Measurements from ENCODE around the gene TADA2A. TPM values are rescaled to one million over a fixed set of nuclear protein-coding genes. Genes with fewer than 3 reads are reported as not detected.

The TADA2A gene
- total and polyA plus RNA-seq, 2 experiments from 2014 or later: 16.1 to 20.6 TPM

DNA sequence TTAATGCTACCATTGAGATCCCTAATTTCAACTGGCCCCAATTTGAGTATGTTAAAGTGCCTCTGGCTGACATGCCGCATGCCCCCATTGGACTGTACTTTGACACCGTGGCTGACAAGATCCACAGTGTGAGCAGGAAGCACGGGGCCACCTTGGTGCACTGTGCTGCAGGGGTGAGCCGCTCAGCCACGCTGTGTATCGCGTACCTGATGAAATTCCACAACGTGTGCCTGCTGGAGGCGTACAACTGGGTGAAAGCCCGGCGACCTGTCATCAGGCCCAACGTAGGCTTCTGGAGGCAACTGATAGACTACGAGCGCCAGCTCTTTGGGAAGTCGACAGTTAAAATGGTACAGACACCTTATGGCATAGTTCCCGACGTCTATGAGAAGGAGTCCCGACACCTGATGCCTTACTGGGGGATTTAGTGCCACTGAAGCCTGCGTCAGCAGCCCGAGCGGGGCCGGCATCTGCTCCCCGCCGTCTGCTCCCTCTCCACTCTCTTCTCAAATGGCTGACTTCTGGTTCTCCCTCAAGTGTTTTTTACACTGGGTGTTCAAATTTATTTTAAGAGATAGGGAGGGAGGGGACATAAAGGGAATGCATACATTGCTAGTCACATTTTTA, 105.9 kb downstream of the TADA2A start:
- no peaks in the 10 kb centered on the region for H3K9me3 ChIP-seq (ENCODE audit: low read depth)
- peak overlapping the region; percentile 80 for H3K27ac ChIP-seq
- H3K4me1 ChIP-seq (ENCODE audit: low read depth): peaks cover 32% of the 10 kb centered on the region
- TF ChIP-seq, protein P1, sequence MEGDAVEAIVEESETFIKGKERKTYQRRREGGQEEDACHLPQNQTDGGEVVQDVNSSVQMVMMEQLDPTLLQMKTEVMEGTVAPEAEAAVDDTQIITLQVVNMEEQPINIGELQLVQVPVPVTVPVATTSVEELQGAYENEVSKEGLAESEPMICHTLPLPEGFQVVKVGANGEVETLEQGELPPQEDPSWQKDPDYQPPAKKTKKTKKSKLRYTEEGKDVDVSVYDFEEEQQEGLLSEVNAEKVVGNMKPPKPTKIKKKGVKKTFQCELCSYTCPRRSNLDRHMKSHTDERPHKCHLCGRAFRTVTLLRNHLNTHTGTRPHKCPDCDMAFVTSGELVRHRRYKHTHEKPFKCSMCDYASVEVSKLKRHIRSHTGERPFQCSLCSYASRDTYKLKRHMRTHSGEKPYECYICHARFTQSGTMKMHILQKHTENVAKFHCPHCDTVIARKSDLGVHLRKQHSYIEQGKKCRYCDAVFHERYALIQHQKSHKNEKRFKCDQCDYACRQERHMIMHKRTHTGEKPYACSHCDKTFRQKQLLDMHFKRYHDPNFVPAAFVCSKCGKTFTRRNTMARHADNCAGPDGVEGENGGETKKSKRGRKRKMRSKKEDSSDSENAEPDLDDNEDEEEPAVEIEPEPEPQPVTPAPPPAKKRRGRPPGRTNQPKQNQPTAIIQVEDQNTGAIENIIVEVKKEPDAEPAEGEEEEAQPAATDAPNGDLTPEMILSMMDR (IDR thresholded peaks at IDR 0.05; ENCODE audit: low read depth, low read length): no peak
- H3K27me3 ChIP-seq: no peaks in the 10 kb centered on the region
- peak in 1 of 2 donors; percentile 67 for DNase-seq (ENCODE audit: low read depth in 1 of 2, low spot score in 1 of 2)
- H3K36me3 ChIP-seq: peaks cover 4% of the 10 kb centered on the region
- H3K4me3 ChIP-seq: no peak overlapping the region

DNA sequence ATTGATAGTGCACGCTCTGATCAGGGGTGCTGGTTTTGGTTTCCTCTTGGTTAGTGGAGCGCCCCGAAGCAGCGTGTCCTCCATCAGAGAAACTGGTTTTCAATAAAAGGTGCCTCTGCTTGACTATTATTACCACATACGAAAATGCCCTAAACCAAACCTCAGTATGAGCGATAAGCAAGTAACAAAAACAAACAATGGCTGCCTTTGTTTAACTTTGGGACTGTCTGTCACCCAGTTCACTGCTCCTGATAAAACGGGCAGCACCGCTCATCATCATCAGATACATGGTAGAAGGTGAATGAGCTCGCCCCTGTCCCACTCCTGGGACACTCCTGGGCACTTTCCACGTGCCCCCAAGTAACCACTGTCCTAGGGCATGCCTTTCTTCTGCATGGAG, 107.0 kb downstream of the TADA2A start:
- peaks cover 32% of the 10 kb centered on the region for H3K4me1 ChIP-seq (ENCODE audit: low read depth)
- peak overlapping the region; percentile 80 for H3K27ac ChIP-seq
- no peak for DNase-seq (ENCODE audit: low read depth in 1 of 2, low spot score in 1 of 2)
- no peaks in the 10 kb centered on the region for H3K27me3 ChIP-seq
- TF ChIP-seq, protein P1 (IDR thresholded peaks at IDR 0.05; ENCODE audit: low read depth, low read length): no peak
- H3K4me3 ChIP-seq: no peak overlapping the region
- no peaks in the 10 kb centered on the region for H3K9me3 ChIP-seq (ENCODE audit: low read depth)
- peaks cover 15% of the 10 kb centered on the region for H3K36me3 ChIP-seq

DNA sequence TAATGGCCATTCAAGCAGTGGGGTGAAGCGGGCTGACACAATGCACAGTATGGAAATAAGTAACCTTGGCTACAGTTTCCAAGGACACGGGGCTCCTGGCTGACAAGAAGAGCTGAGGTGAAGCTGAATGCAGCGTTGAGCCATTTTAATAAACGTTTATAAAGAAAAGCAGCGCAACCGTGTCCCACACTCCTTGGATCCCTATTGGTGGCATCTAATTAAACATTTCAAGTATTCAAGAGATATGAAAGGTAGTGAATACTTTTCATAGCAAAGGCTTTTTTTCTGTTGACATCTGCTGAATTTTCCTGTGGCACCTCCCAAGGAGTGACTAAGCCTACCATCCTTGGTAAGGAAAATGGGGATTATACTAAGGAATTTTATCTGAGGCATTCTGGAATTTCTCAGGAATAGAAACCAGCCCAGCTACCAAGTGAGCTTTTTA, 109.5 kb downstream of the TADA2A start:
- peaks cover 16% of the 10 kb centered on the region for H3K36me3 ChIP-seq
- no peaks in the 10 kb centered on the region for H3K9me3 ChIP-seq (ENCODE audit: low read depth)
- H3K27ac ChIP-seq: peak overlapping the region; percentile 80
- H3K4me1 ChIP-seq (ENCODE audit: low read depth): peaks cover 32% of the 10 kb centered on the region
- H3K4me3 ChIP-seq: no peak overlapping the region
- peak; percentile 35 to 48 for DNase-seq (ENCODE audit: low read depth in 1 of 2, low spot score in 1 of 2)
- TF ChIP-seq, protein P1 (IDR thresholded peaks at IDR 0.05; ENCODE audit: low read depth, low read length): no peak
- H3K27me3 ChIP-seq: no peaks in the 10 kb centered on the region

DNA sequence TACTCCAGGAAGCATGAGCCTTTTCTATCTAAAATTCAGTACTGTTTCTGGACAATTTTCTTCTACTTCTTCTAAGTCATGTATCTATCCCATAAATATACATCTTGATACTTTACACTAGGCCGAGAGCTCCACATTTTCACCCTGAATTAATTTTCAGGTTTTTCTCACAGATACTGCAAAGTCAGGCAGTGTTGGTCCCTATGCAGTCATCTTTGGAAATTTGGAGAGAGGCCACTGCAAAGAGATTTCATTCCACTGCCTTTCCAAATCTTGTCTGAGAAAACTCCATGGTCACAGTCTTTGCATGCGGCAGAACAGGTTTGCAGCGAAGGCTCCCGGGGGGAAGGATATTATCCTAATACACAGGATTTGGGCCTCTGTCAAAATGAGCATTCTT, 111.2 kb downstream of the TADA2A start:
- Histone ChIP-seq H3K4me1 (ENCODE audit: low read depth) (peaks cover 23% of the 10 kb centered on the region), H3K27ac (peak overlapping the region; percentile 6), H3K9me3 (ENCODE audit: low read depth) (no peaks in the 10 kb centered on the region), H3K36me3 (peaks cover 16% of the 10 kb centered on the region), H3K4me3 (no peak overlapping the region), H3K27me3 (no peaks in the 10 kb centered on the region)
- DNase-seq (ENCODE audit: low read depth in 1 of 2, low spot score in 1 of 2): no peak
- TF ChIP-seq, protein P1 (IDR thresholded peaks at IDR 0.05; ENCODE audit: low read depth, low read length): no peak

DNA sequence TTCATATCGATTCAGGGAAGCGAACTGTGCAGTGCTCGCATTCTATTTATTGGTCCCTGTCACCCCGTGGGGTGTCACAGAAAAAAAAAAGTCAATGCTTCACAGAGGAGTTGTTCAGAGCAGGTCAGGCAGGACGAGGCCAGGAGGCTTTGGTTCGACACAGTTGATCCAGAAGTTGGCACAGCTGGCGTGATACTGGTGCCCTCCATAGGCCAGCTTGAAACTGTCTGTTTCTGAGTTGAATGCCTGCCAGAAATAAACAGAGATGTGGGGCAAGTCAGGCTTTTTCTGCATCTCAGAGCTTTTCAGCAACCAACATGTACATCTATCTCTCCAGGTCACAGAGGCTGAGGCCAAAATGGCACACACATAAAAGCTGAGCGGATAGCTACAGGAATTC, 112.1 kb downstream of the TADA2A start:
- H3K4me3 ChIP-seq: no peak overlapping the region
- no peaks in the 10 kb centered on the region for H3K9me3 ChIP-seq (ENCODE audit: low read depth)
- DNase-seq (ENCODE audit: low read depth in 1 of 2, low spot score in 1 of 2): peak in 1 of 2 donors; percentile 19
- no peaks in the 10 kb centered on the region for H3K27me3 ChIP-seq
- H3K4me1 ChIP-seq (ENCODE audit: low read depth): peaks cover 14% of the 10 kb centered on the region
- TF ChIP-seq, protein P1 (IDR thresholded peaks at IDR 0.05; ENCODE audit: low read depth, low read length): no peak
- peak overlapping the region; percentile 48 for H3K27ac ChIP-seq
- H3K36me3 ChIP-seq: peaks cover 19% of the 10 kb centered on the region
